ENCODE results near the gene RPS6KA4.
A peak's percentile ranks its signal among the peaks of the same experiment; 100 is the strongest.

Gene RPS6KA4

DNA sequence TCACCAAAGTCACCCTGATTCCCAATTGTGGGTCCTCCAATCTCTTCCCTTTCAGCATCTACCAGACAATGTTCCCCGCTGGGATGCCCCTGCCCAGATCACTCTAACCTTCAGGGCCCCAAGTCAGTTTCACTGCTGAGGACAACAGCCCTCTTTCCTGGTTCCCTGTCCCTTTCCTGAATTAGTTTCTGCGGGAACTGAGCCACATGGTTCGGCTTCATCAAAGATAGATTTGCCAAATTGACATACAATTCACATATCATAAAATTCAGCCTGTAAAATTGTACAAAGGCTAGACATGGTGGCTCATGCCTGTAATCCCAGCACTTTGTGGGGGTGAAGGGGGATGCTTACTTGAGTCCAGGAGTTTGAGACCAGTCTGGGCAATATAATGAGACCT lies 31.0 kb upstream of the RPS6KA4 start:
- DNase-seq: no peak

- DNase-seq: no peak
Measured at GRCh38 chr11:64330888-64331287, 28.1 kb upstream of the RPS6KA4 start.

DNA sequence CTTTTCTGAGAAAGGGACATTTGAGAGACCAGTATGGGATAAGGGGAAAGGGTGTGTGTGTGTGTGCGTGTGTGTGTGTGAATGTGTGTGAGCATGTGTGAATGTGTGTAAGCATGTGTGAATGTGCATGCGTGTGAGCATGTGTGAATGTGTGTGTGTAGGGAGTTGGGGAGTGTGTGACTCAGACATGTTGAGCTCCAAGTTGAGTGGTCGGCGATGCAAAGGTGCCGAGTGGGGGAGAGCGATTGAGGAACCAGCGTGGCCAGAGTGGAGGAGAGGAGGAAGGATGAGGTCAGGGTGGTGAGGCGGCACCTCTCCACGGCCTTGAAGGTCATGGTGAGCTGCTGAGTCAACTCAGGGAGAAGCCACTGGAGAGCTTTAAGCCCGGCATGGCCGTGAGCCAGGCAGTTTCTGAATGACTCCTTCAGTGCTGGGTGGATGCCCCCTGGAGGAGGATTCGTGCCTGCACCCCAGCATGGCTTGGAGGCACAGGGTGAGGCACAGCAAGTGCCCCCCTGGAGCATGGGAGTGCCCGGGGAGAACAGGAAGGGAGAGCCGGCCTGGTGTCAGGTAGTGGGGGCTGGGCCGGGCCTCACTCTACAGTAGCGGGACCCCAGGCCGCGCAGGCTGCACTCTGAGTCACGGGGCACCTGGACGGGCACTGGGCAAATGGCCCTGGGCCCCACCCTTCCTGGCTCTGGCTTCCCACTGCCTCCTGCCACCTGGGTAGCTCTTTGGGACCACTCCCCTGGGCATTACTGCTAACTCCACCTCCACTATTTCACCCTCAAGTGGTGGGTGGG lies 27.2 kb upstream of the RPS6KA4 start:
- peak; percentile 6 to 44 (median 33) for DNase-seq

GRCh38 chr11:64333556-64333955 lies 25.4 kb upstream of the RPS6KA4 start:
- no peak for DNase-seq

GRCh38 chr11:64334764-64335735 lies 23.9 kb upstream of the RPS6KA4 start:
- no peak for DNase-seq

- no peak for DNase-seq
Measured at GRCh38 chr11:64337538-64338249, 21.3 kb upstream of the RPS6KA4 start.

DNA sequence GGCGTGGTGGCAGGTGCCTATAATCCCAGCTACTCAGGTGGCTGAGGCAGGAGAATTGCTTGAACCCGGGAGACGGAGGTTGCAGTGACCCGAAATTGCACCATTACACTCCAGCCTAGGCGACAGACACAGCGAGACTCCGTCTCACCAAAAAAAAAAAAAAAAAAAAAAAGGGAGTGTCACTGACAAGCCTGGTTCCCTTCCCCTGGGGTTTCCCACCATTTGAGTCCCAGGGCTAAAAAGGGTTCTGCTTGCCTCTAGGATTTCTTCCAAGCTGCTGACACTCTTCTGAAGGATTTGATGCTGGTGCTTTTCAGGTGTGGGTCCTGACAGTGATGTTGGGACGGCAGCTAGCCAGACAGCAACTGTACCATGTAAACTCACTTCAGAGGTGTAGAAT lies 20.2 kb upstream of the RPS6KA4 start:
- no peak for DNase-seq

DNA sequence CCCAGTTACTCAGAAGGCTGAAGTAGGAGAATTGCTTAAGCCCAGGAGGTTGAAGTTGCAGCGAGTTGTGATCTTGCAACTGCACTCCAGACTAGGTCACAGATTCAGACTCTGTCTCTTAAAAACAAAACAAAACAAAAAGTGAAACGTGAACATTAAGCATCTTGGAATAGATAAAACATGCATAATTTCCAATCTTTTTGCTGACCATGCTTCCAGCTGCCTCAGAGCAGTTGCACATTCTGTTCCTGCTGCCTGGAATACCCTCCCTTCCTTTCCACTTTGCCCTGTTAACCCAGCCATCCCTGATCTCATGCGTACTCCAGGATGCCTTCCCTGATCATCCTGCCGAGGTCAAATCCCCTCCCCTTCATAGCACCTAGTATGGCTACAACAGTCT lies 19.7 kb upstream of the RPS6KA4 start:
- DNase-seq: no peak

DNA sequence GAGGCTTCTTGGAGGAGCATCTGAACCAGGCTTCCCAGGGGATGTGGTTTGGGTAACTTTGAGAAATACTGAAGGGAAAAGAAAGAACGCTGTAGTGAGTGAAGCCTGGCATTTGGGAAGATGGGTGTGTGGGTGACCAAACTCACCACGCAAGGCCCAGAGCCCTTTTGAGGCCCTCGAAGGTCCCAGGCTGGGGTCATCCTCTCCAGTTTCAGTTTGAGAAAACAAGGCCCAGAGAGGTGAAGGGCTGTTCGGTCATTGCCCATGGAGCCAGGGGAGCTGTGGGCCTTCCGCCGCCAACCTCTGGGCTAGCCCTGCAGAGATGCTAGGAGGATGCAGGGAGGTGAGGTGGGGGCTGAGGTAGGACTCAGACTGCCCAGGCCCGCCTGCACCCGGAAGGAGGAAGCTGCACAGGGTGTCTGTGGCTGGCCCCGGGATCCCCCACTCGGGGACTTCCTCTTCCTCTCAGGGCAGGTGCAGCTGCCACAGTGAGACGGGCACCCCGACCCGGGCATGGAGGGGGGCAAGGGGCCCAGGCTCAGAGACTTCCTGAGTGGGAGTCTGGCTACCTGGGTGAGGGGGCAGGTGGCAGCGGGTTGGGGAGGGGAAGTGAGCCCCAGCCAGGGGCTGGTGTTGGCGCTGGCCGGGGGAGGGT lies 19.1 kb upstream of the RPS6KA4 start, which contains the start of gene CCDC88B:
CCDC88B (plus strand) TSS at position 451 of the 655 bp plus-strand sequence; CDS start at position 514, 63 bp downstream.
- peak; percentile 72 to 87 (median 83) for DNase-seq

DNA sequence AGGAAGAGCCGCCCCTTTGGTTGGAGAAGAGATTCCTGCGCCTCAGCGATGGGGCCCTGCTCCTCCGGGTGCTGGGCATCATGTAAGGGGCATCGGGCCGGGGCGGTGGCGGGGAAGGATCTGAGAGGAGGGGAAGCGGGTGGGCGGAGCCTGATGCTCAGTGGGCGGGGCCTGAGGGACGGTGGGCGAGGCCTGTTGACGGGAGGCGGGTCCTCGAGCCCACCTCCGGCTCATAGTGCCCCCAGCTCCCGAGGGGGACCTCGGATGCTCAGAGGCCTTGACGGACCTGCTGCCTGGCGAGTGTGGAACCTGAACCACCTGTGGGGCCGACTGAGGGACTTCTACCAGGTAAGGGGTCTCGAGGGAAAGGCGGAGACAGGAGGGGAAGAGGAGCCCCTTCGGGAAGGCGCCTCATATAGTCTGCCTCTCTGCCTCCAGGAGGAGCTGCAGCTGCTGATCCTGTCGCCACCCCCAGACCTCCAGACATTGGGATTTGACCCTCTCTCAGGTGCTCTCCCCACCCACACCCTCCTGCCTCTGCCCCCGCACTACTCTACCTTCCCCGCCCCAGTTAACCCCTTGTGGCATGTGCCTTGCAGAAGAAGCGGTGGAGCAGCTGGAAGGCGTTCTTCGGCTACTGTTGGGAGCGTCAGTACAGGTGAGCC lies 18.2 kb upstream of the RPS6KA4 start:
- DNase-seq: peak; percentile 23 to 76 (median 71)

GRCh38 chr11:64341429-64341828 lies 17.5 kb upstream of the RPS6KA4 start:
- no peak for DNase-seq

DNA sequence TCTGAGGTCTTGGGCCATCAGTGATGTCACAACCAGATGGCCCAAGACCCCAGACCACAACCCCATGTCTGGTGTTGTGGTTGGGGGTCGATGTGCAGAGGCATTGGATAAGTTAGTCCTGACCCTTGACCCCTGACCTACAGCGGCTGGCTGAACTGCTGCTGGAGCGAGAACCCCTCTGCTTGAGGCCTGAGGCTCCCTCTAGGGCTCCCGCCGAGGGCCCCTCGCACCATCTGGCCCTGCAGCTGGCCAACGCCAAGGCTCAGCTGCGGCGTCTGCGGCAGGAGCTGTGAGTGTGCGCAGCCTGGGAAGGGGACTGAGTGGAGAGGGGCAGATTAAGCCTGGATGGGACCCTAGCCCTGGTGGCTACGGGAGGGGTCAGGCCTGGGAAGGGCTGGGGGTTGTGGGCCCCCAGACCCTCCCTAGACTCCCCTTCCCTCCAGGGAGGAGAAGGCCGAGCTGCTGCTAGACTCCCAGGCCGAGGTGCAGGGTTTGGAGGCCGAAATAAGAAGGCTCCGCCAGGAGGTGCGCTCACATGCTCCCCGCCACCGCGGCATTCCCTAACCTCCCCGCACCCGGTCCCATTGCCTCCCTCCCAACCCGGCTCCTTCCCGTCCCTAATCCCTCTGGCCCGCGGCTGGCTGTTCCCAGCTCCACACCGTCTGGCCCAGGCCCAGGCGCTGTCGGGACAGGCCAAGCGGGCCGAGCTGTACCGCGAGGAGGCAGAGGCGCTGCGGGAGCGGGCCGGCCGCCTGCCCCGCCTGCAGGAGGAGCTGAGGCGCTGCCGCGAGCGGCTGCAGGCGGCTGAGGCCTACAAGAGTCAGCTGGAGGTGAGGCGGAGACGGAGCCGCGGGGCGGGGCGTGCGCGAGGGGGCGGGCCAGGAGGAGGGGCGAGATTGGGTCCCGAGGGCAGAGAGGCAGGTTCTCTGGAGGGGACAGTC lies 16.8 kb upstream of the RPS6KA4 start:
- DNase-seq: peak; percentile 78 to 90 (median 86)

GRCh38 chr11:64342869-64343745 lies 15.9 kb upstream of the RPS6KA4 start:
- no peak for DNase-seq

DNA sequence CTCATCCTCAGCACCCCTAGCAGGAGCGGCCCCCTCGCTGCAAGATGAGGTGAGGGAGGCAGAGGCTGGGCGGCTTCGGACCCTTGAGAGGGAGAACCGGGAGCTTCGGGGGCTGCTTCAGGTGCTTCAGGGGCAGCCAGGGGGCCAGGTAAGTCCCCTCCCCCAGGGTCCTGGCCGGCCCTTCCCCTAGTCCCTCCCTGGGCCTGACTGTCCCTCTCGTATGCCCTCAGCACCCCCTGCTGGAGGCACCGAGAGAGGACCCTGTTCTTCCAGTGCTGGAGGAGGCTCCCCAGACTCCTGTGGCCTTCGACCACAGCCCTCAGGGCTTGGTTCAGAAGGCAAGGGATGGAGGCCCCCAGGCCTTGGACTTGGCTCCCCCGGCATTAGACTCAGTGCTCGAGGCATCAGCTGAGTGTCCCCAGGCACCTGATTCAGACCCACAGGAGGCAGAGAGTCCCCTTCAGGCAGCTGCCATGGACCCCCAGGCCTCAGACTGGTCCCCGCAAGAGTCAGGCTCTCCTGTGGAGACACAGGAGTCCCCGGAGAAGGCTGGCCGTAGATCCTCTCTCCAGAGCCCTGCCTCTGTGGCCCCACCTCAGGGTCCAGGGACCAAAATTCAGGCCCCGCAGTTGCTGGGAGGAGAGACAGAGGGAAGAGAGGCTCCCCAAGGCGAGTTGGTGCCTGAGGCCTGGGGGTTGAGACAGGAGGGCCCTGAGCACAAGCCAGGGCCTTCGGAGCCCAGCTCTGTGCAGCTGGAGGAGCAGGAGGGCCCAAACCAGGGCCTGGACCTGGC lies 15.0 kb upstream of the RPS6KA4 start:
- DNase-seq: no peak

DNA sequence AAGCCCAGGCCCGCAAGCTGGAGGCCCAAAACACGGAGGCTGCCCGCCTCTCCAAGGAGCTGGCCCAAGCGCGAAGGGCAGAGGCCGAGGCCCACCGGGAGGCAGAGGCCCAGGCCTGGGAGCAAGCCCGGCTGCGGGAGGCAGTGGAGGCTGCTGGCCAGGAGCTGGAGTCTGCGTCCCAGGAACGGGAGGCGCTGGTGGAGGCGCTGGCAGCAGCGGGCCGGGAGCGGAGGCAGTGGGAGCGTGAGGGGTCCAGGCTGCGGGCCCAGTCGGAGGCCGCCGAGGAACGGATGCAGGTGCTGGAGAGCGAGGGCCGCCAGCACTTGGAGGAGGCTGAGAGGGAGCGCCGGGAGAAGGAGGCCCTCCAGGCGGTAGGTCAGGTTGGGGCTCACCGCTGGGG lies 14.2 kb upstream of the RPS6KA4 start:
- DNase-seq: no peak

GRCh38 chr11:64347193-64347867 lies 11.6 kb upstream of the RPS6KA4 start:
- no peak for DNase-seq

GRCh38 chr11:64348383-64349024 lies 10.5 kb upstream of the RPS6KA4 start:
- no peak for DNase-seq

DNA sequence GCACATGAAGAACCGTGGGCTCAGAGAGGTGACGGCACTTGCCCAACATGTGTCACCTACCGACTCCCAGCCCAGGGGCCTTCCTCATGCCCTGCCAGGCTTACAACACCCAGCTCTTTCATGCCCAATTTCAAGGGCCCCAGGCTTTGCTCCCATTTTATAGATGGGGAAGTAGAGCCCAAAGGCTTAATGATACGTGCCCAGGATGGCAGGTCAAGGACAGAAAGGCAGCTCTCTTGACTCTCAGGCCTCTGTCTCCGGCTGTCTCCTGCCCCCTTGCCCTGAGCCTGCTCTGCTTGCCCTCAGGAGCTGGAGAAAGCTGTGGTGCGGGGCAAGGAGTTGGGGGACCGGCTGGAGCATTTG lies 10.0 kb upstream of the RPS6KA4 start:
- no peak for DNase-seq

Data from stimulated activated naive CD4-positive, alpha-beta T cell (primary cell).